ENCODE results near the gene LAG3.

Gene LAG3

GRCh38 chr12:6772726-6773589, 638 bp downstream of the LAG3 start:
- no peak for DNase-seq

DNA sequence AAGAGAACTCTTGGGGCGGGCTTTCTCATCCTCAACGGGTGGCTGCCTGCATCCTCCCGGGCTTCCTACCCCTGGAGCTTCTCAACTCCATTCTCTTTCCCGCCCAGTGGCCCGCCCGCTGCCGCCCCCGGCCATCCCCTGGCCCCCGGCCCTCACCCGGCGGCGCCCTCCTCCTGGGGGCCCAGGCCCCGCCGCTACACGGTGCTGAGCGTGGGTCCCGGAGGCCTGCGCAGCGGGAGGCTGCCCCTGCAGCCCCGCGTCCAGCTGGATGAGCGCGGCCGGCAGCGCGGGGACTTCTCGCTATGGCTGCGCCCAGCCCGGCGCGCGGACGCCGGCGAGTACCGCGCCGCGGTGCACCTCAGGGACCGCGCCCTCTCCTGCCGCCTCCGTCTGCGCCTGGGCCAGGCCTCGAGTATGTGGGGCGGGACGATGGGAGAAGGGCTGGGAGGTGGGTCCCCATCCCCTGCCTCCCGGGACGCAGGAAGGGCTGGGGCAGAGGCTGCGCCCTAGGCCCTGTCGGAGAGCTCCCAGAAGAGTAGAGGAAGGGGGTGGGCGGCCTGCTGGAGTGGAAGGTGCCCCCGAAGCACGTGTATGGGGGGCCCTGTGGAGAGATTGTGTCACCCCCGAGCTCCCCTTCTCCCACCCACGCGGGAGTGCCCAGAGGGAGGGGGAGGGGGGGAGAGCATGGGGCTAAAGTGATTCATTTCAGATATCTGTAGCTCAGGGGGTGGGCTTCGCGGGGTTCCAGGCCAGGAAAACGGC, 1.5 kb downstream of the LAG3 start:
- DNase-seq, result no peak

GRCh38 chr12:6774499-6775062, 2.3 kb downstream of the LAG3 start:
- no peak for DNase-seq

GRCh38 chr12:6775185-6776174, 3.2 kb downstream of the LAG3 start:
- DNase-seq, result no peak

DNA sequence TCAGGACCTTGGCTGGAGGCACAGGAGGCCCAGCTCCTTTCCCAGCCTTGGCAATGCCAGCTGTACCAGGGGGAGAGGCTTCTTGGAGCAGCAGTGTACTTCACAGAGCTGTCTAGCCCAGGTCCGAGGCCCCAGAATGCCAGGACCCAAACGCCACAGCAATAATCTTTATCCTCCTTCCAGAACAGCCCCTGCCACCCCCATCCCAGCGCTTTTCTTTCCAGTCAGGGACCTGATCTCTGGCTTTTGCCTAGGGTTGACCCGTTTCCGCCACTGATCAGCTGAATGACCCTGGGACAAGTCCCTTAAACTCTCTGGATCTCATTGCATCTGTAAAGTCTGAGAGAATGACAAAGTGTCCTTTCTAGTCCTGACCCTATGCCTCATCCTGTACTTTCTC, 5.1 kb downstream of the LAG3 start:
- DNase-seq, result no peak

DNA sequence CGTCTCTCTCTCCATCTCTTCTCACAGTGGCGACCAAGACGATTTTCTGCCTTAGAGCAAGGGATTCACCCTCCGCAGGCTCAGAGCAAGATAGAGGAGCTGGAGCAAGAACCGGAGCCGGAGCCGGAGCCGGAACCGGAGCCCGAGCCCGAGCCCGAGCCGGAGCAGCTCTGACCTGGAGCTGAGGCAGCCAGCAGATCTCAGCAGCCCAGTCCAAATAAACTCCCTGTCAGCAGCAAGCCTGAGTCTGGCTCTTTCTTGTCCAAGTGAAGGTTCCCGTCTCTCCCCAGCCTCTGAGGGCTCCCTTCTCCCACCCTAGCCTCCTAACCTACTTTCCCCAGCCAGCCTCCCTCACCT, 5.9 kb downstream of the LAG3 start:
- DNase-seq, result no peak

DNA sequence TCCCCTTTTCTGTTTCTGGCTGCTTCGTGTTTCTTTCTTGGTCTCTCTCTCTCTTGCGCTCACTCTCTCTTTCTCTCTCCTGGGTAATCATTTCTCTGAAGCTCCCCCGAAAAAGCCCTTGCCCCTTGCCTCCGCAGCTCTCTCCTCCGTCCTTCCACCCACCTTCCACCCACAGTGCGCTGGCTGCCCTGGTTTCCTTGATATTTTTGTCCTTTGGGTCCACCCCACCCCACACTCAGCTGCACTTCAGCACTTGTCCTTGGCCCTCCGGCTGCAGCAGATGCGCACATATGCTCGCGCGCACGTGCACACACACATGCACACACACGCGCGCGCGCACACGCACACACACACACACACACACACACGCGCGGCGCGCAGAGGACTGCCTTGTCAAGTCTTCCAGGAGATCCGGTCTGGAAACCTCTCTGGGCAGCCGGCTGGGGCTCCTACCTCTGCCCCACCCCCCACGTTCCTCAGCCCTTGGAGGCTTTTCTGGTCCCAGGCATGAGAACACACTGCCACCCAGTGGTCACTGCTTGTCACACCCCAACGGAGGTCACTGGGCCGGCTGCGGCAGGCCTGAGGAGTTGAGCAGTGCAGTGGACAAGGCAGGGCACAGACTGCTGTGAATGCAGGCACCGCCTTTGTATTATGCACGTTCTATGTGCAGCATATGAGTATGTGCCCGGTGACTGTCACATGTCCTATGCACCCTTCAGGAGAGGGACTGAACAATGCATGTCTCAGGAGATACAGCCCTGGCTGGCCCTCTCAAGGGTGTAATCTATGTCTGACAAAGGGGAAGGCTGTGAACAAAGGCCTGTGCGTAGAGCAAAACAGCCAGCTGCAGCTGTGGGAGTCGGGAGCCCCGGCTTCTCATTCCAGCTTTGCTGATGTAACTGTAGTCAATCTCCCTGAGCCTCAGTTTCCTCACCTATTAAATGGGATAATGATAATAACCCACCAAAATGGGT, 6.5 kb downstream of the LAG3 start:
- peak; percentile 58 to 79 (median 67) for DNase-seq

- no peak for DNase-seq
Observed at GRCh38 chr12:6779708-6780432, 7.5 kb downstream of the LAG3 start.

DNA sequence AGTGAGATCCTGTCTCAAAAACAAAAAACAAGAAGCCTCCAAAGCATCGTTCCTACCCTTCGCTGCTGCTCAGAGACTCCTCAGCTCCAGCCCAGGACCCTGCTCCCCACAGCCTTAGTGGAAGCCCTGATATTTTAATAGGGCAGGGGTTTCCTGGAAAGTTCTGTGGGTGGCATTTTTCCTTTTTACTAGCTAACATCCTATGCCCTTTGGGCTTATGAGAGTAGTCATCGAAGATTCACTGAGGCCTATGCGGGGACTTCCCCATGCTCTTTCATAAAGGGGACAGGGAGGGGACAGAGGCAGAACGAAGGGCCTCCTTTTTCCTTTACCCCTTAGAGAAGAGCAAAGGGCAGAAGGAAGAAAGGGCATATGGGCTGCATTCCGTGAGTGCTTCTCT, 8.3 kb downstream of the LAG3 start:
- DNase-seq, result no peak

DNA sequence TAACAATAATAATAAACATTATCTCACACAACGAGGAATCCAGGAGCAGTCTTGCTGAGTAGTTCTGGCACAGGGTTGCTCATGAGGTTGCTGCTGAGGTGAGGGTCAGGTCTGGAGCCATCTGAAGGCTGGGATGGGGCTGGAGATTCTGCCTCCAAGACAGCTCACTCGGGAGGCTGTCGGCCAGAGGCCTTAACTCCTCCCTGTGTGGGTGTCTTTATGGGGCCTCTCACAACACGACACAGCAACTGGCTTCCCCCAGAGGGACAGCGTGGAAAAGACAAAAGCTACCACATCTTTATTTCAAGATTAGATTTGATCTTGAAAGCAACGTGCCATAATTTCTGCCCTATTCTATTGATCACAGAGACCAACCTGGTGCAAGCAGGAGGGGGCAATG, 9.8 kb downstream of the LAG3 start:
- no peak for DNase-seq

GRCh38 chr12:6782850-6783566, 10.7 kb downstream of the LAG3 start:
- DNase-seq, result no peak

- DNase-seq, result no peak
Observed at GRCh38 chr12:6783828-6784227, 11.5 kb downstream of the LAG3 start.

- DNase-seq, result no peak
Observed at GRCh38 chr12:6784296-6784695, 12.0 kb downstream of the LAG3 start.

DNA sequence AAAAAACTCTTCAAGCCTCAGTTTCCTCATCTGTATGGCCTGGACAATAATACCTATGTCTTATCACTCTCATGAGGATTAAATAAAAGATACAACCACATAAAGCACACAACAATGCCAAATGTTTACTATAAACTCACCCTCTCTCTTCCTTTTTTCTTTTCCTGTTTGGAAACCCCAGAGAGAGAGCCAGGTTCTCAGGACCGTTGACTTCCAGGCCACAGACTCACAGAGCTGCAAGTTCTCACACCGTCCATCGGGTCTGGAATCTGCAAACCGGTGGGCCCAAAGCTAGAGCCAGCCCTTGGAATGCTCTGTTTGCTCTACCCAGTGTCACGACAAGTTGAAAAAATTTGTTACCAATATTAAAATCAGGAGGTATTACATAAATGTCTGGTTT, 12.4 kb downstream of the LAG3 start:
- DNase-seq, result no peak

- no peak for DNase-seq
Observed at GRCh38 chr12:6786416-6787094, 14.2 kb downstream of the LAG3 start.

- no peak for DNase-seq
Observed at GRCh38 chr12:6787309-6787708, 15.0 kb downstream of the LAG3 start.

DNA sequence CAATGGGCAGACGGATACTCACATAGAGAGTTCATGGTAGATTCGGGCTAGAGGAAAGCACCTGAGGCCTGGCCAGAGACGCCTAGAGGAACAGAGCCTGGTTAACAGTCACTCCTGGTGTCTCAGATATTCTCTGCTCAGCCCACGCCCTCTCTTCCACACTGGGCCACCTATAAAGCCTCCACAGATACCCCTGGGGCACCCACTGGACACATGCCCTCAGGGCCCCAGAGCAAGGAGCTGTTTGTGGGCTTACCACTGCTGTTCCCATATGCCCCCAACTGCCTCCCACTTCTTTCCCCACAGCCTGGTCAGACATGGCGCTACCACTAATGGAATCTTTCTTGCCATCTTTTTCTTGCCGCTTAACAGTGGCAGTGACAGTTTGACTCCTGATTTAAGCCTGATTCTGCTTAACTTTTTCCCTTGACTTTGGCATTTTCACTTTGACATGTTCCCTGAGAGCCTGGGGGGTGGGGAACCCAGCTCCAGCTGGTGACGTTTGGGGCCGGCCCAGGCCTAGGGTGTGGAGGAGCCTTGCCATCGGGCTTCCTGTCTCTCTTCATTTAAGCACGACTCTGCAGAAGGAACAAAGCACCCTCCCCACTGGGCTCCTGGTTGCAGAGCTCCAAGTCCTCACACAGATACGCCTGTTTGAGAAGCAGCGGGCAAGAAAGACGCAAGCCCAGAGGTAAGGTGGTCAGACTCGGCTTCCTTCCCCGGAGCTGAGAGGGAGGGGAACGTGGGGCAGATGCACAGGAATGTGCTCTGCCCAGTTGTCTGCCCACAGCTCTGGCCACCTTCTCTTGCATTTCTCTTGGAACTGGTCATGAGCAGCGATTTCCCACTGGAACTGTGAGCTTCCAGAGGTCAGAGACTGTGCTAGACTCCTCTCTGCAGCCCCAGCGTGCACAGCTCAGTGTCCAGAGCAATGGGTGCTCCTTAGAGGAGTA, 16.9 kb downstream of the LAG3 start, which contains the start of gene CD4:
TSS of gene CD4 (plus strand) at position 557 of the 953 bp plus-strand sequence. CDS start 10,611 bp downstream, outside the sequence.
- DNase-seq, result peak in 2 of 4 experiments; percentile 52 to 56
